OCI-LY7 (cell line): Measurements from ENCODE around the gene POTEH. TPM values are rescaled to one million over a fixed set of nuclear protein-coding genes. Genes with fewer than 3 reads are reported as not detected.
"Not testable (repeated sequence)": the region's sequence is repeated elsewhere in the genome, so short reads cannot be mapped to it uniquely, and the experiment has no call there.

Experiments used
- BruUV-seq: library from RNA; stranded (reverse); fragments of 400-500 nt; replicated peaks from 2 replicates; lab custom pipeline; 2021; lab: Mats Ljungman, UMichigan
- CTCF ChIA-PET: fragments of 300-600 bp; sonication (Branson Sonifier 250); formaldehyde crosslinking; loops from one replicate; lab custom pipeline; 2022; ENCODE audit warnings: antibody characterized with exemption; ENCODE audit not compliant: unreplicated experiment; lab: Charles Lee
- POLR2A ChIA-PET: fragments of 300-600 bp; sonication (Branson Sonifier 250); formaldehyde crosslinking; loops from one replicate; lab custom pipeline; 2022; ENCODE audit warnings: antibody characterized with exemption; lab: Charles Lee
- DNase-seq: peaks from one replicate; pipeline ENCODE4 v3.0.0-alpha.2; 2015; ENCODE audit warnings: low spot score
- H2AFZ ChIP-seq: fragments of 200-600 bp; sonication (generic), shearing (Covaris generic); 2 replicates; pipeline ENCODE4 v1.6.1; 2014; ENCODE audit warnings: mild to moderate bottlenecking, antibody characterized with exemption, low read length, moderate library complexity
- H3K27ac ChIP-seq: fragments of 200-600 bp; sonication (generic); 2 replicates; pipeline ENCODE4 v1.5.1; 2014; ENCODE audit warnings: mixed run types, low read depth, mild to moderate bottlenecking, moderate library complexity, low read length, inconsistent platforms; ENCODE audit not compliant: poor library complexity, severe bottlenecking
- H3K36me3 ChIP-seq: fragments of 200-600 bp; sonication (generic); 2 replicates; pipeline ENCODE4 v1.6.1; 2014; ENCODE audit warnings: mild to moderate bottlenecking, antibody characterized with exemption, low read length, moderate library complexity, mixed read lengths; ENCODE audit not compliant: insufficient read depth
- H3K4me1 ChIP-seq: fragments of 200-600 bp; sonication (generic); 2 replicates; pipeline ENCODE4 v1.5.1; 2014; ENCODE audit warnings: mild to moderate bottlenecking, low read length; ENCODE audit not compliant: insufficient read depth, poor library complexity, severe bottlenecking
- H3K4me2 ChIP-seq: fragments of 200-600 bp; sonication (generic); 2 replicates; pipeline ENCODE4 v1.6.1; 2014; ENCODE audit warnings: mild to moderate bottlenecking, low read length
- H3K4me3 ChIP-seq: fragments of 200-600 bp; sonication (generic); 2 replicates; pipeline ENCODE4 v1.5.1; 2014; ENCODE audit warnings: mild to moderate bottlenecking, low read depth, low read length; ENCODE audit not compliant: poor library complexity, severe bottlenecking
- H3K79me2 ChIP-seq: fragments of 200-600 bp; sonication (generic); 2 replicates; pipeline ENCODE4 v1.6.1; 2016; ENCODE audit warnings: low read depth, mild to moderate bottlenecking, low read length, moderate library complexity, mixed read lengths; ENCODE audit not compliant: insufficient read depth
- H3K9me2 ChIP-seq: fragments of 200-600 bp; sonication (generic); 2 replicates; pipeline ENCODE4 v1.6.1; 2016; ENCODE audit warnings: mild to moderate bottlenecking, low read length, mixed read lengths; ENCODE audit not compliant: insufficient read depth
- H3K9me3 ChIP-seq: fragments of 200-600 bp; sonication (generic); 2 replicates; pipeline ENCODE4 v1.6.1; 2014; ENCODE audit warnings: mild to moderate bottlenecking, mixed run types, low read length, mixed read lengths
- H4K20me1 ChIP-seq: fragments of 200-600 bp; sonication (generic); 2 replicates; pipeline ENCODE4 v1.6.1; 2014; ENCODE audit warnings: mild to moderate bottlenecking, antibody characterized with exemption, low read length, moderate library complexity, mixed read lengths; ENCODE audit not compliant: insufficient read depth
- intact Hi-C: fragments of 100-400 bp; cut with micrococcal nuclease; formaldehyde crosslinking; loops from one replicate; pipeline ENCODE4 v1.10.0; 2022; ENCODE audit not compliant: unreplicated experiment
- total RNA-seq, 2 experiments: library from RNA; depleted of rRNA in 1 of 2; stranded (reverse); fragments of >200 nt in 1 of 2; shearing (Covaris generic) in 1 of 2; gene quantifications; 2 replicates each; pipeline ENCODE4 v1.2.3, GENCODE V29; 2014 to 2022

Gene POTEH
- total RNA-seq, 2 experiments from 2014 or later, result 0.79 to 1.2 TPM

GRCh38 chr22:15747636-15748323 is 58.0 kb downstream of the POTEH start:
- H3K27ac ChIP-seq, BruUV-seq, intact Hi-C loops, POLR2A ChIA-PET, H3K4me2 ChIP-seq, H3K36me3 ChIP-seq, H4K20me1 ChIP-seq, H3K9me3 ChIP-seq, H3K4me3 ChIP-seq, CTCF ChIA-PET, DNase-seq, H2AFZ ChIP-seq, H3K4me1 ChIP-seq, H3K9me2 ChIP-seq, H3K79me2 ChIP-seq: not testable (repeated sequence)

DNA sequence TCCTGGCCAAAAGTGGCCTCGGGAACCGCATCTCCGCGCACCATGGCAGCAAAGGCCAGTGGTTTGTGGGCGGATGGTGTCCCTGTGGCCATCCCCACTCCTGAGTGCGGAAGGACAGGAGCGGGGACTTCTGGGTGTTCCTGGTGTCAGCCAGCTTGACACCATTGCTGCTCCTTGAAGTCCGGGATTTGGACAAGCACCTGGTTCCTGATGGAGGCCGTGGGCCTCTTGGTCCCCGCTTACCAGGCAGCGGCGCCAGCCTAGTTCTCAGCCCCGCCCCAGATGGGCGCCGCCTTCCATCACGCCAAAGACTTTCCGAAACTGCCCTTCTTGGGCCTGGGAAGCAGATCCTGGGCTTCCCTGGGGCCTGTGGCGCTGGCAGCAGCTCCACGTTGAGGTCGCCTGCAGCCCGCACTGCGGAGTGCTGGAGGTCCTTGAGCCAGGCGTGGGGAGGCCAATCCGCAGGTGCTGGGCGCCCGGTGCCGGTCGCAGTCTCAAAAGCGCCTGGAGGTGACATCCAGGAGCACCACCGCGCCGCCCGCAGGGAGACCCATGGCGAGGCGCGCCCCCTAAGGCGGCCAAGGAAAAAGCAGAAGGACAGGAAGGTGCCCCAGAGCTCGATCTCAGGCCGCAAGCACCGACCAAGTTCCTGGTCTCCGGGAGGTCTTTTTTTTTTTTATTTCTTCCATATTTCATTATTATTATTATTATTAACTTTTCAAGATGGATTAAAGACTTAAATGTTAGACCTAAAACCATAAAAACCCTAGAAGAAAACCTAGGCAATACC is 59.5 kb downstream of the POTEH start:
- H4K20me1 ChIP-seq, H3K27ac ChIP-seq, intact Hi-C loops, H2AFZ ChIP-seq, H3K79me2 ChIP-seq, H3K4me1 ChIP-seq, BruUV-seq, H3K4me2 ChIP-seq, H3K9me2 ChIP-seq, H3K9me3 ChIP-seq, CTCF ChIA-PET, H3K4me3 ChIP-seq, DNase-seq, POLR2A ChIA-PET, H3K36me3 ChIP-seq: not testable (repeated sequence)

DNA sequence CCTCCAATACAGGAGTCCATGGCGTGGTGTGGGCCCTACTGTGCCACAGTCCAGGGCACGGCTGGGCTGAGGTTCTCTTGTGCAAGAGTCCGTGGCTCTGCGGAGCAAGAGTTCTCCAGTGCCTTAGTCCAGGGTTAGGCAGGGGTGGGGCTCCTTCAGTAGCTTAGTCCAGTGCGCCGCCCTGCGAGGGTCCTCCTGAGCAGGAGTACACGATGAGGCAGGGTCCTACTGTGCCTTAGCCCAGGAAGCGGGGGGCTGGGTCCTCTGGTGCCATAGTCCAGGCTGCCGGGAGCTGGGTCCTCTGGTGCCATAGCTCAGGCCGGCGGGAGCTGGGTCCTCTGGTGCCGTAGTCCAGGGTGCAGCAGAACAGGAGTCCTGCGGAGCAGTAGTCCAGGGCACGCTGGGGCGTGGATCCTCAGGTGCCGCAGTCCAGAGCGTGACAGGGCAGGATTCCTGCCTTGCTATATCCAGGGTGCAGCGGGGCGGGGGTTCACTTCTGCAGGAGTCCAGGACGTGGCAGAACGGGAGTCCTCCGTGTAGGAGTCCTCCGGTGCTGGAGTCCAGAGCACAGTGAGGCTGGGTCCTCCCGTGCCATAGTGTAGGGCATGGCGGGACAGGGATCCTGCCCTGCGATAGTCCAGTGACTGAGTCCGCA is 69.7 kb downstream of the POTEH start:
- H4K20me1 ChIP-seq, H2AFZ ChIP-seq, CTCF ChIA-PET, DNase-seq, intact Hi-C loops, POLR2A ChIA-PET, H3K4me1 ChIP-seq, BruUV-seq, H3K4me2 ChIP-seq, H3K4me3 ChIP-seq, H3K79me2 ChIP-seq, H3K9me3 ChIP-seq, H3K27ac ChIP-seq, H3K36me3 ChIP-seq, H3K9me2 ChIP-seq: not testable (repeated sequence)

DNA sequence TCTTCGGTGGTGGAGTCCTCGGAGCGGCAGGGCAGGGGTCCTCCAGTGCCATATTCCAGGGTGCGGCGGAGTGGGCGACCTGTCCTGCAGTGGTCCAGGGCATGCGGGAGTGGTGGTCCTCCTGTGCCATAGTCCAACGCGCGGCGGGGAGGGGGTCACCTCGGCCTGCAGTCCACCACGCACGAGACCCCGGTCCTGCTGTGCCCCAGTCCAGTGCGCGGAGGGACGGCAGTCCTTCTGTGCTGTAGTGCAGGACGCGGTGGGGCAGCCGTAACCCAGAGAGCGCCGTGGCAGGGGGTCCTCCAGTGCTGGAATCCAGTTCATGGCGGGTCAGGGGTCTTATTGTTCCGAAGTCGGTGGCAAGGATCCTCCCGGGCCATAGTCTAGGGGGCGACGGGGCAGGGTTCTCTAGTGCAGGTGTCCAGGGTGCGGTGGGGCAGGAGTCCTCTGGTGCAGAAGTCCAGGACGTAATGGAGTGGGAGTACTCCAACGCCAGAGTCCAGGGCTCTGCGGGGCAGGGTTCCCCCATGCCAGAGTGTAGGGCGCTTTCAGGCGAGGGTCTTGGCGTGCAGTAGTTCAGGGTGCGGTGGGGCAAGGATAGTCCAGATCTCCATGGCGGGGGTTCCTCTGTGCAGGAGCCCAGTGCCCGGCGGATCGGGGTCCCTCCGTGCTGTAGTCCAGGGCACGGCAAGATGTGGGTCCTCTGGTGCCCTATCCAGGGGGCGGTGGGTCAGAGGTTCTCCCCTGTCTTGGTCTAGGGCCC is 70.7 kb downstream of the POTEH start:
- BruUV-seq, H3K79me2 ChIP-seq, CTCF ChIA-PET, H4K20me1 ChIP-seq, POLR2A ChIA-PET, intact Hi-C loops, H3K4me1 ChIP-seq, H3K4me3 ChIP-seq, H3K4me2 ChIP-seq, H3K9me3 ChIP-seq, H3K36me3 ChIP-seq, H2AFZ ChIP-seq, DNase-seq, H3K9me2 ChIP-seq, H3K27ac ChIP-seq: not testable (repeated sequence)

GRCh38 chr22:15761151-15761777 is 71.4 kb downstream of the POTEH start:
- H4K20me1 ChIP-seq, H3K4me2 ChIP-seq, H2AFZ ChIP-seq, H3K9me2 ChIP-seq, H3K9me3 ChIP-seq, H3K4me1 ChIP-seq, BruUV-seq, DNase-seq, POLR2A ChIA-PET, H3K36me3 ChIP-seq, H3K4me3 ChIP-seq, H3K79me2 ChIP-seq, intact Hi-C loops, CTCF ChIA-PET, H3K27ac ChIP-seq: not testable (repeated sequence)
